Smooth muscle cell (in vitro differentiated cells): Measurements from ENCODE around the gene IFT172. TPM values are rescaled to one million over a fixed set of nuclear protein-coding genes. Genes with fewer than 3 reads are reported as not detected.
"Not testable (repeated sequence)": the region's sequence is repeated elsewhere in the genome, so short reads cannot be mapped to it uniquely, and the experiment has no call there.

Source experiments
- DNase-seq: peaks from one replicate; lab custom pipeline; 2025; ENCODE audit not compliant: unreplicated experiment; lab: John Stamatoyannopoulos, UW
- H2AFZ ChIP-seq: fragments of 200-600 bp; sonication (generic); 2 replicates; pipeline ENCODE4 v1.6.0; 2016; ENCODE audit warnings: antibody characterized with exemption, low read depth, mild to moderate bottlenecking
- H3F3A ChIP-seq: fragments of 200-600 bp; sonication (generic); 2 replicates; pipeline ENCODE4 v1.6.0; 2017; ENCODE audit warnings: antibody characterized with exemption, low read depth
- H3K27ac ChIP-seq: fragments of 200-600 bp; sonication (generic); 2 replicates; pipeline ENCODE4 v1.5.1; 2016; ENCODE audit warnings: low read depth, mild to moderate bottlenecking
- H3K27me3 ChIP-seq: fragments of 200-600 bp; sonication (generic); 2 replicates; pipeline ENCODE4 v1.6.1; 2016; ENCODE audit warnings: low read depth, mild to moderate bottlenecking
- H3K36me3 ChIP-seq: fragments of 200-600 bp; sonication (generic); 2 replicates; pipeline ENCODE4 v1.5.1; 2016; ENCODE audit warnings: low read depth
- H3K4me1 ChIP-seq: fragments of 200-600 bp; sonication (generic); 2 replicates; pipeline ENCODE4 v1.5.1; 2016; ENCODE audit warnings: low read depth
- H3K4me2 ChIP-seq: fragments of 200-600 bp; sonication (generic); 2 replicates; pipeline ENCODE4 v1.6.0; 2016; ENCODE audit warnings: mild to moderate bottlenecking
- H3K4me3 ChIP-seq: fragments of 200-600 bp; sonication (generic); 2 replicates; pipeline ENCODE4 v1.5.1; 2016; ENCODE audit warnings: mild to moderate bottlenecking
- H3K79me2 ChIP-seq: fragments of 200-600 bp; sonication (generic); 2 replicates; pipeline ENCODE4 v1.6.0; 2016; ENCODE audit warnings: low read depth, mild to moderate bottlenecking
- H3K9ac ChIP-seq: fragments of 200-600 bp; sonication (generic); 2 replicates; pipeline ENCODE4 v1.6.0; 2016; ENCODE audit warnings: low read depth
- H3K9me3 ChIP-seq: fragments of 200-600 bp; sonication (generic); replicated peaks from 2 replicates; pipeline ENCODE4 v1.5.1; 2016; ENCODE audit warnings: low read depth
- H4K20me1 ChIP-seq: fragments of 200-600 bp; sonication (generic); 2 replicates; pipeline ENCODE4 v1.6.0; 2016; ENCODE audit warnings: low read depth
- WGBS: methylation state at CpG from one replicate; pipeline ENCODE4 v1.1.7; 2016; ENCODE audit warnings: low lambda C conversion rate; 5-methylcytosine and 5-hydroxymethylcytosine counted together
- polyA plus RNA-seq: library from polyadenylated mRNA; unstranded; fragments of >200 nt; fragmentation: Nextera tagmentation; extraction: Ambion mirVana; gene quantifications from 2 replicates; pipeline ENCODE4 v1.2.1, GENCODE V29; 2016
- total RNA-seq: library from RNA; depleted of rRNA; stranded (reverse); fragments of >200 nt; gene quantifications from 2 replicates; pipeline ENCODE4 v1.2.3, GENCODE V29; 2014
- TF ChIP-seq, protein P1 (sequence below): fragments of 200-600 bp; sonication (generic); IDR thresholded peaks from 2 replicates; pipeline ENCODE4 v1.5.1; 2017; ENCODE audit warnings: borderline replicate concordance, mild to moderate bottlenecking, antibody characterized with exemption; ENCODE audit not compliant: insufficient read depth, poor library complexity, severe bottlenecking

The IFT172 gene
- total and polyA plus RNA-seq, 2 experiments from 2014 or later: 12.5 to 26.3 TPM

DNA sequence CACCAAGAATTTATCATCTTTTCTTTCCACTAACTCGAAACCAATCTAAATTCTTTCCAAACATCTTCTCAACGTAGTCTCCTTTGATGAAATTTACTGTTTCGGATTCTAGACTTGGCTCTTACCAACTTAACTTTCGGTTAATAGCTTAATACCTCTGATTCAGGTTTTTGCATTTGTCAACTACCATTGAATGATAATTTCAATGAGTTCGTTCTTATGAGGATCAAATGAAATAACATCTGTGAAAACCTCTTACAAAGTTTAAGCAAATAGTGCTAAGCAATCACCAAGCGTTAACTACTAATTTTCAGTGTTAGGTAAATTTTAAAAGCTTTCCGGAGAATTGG, 61.7 kb downstream of the IFT172 start:
- peaks cover 32% of the 10 kb centered on the region for H3K79me2 ChIP-seq
- peaks cover 8% of the 10 kb centered on the region for H3F3A ChIP-seq
- H3K9ac ChIP-seq: peak overlapping the region; percentile 94
- peaks cover 21% of the 10 kb centered on the region for H3K4me1 ChIP-seq
- peak overlapping the region; percentile 92 for H3K4me3 ChIP-seq
- WGBS: 18% methylated on average over 7 of the region's 7 CpGs
- peak overlapping the region; percentile 92 for H3K4me2 ChIP-seq
- TF ChIP-seq, protein P1, sequence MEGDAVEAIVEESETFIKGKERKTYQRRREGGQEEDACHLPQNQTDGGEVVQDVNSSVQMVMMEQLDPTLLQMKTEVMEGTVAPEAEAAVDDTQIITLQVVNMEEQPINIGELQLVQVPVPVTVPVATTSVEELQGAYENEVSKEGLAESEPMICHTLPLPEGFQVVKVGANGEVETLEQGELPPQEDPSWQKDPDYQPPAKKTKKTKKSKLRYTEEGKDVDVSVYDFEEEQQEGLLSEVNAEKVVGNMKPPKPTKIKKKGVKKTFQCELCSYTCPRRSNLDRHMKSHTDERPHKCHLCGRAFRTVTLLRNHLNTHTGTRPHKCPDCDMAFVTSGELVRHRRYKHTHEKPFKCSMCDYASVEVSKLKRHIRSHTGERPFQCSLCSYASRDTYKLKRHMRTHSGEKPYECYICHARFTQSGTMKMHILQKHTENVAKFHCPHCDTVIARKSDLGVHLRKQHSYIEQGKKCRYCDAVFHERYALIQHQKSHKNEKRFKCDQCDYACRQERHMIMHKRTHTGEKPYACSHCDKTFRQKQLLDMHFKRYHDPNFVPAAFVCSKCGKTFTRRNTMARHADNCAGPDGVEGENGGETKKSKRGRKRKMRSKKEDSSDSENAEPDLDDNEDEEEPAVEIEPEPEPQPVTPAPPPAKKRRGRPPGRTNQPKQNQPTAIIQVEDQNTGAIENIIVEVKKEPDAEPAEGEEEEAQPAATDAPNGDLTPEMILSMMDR: no peak
- H3K9me3 ChIP-seq: no peaks in the 10 kb centered on the region
- H4K20me1 ChIP-seq: peaks cover 38% of the 10 kb centered on the region
- H3K36me3 ChIP-seq: no peaks in the 10 kb centered on the region
- H3K27me3 ChIP-seq: no peaks in the 10 kb centered on the region
- peak overlapping the region; percentile 96 for H2AFZ ChIP-seq
- peak overlapping the region; percentile 92 for H3K27ac ChIP-seq
- no peak for DNase-seq

DNA sequence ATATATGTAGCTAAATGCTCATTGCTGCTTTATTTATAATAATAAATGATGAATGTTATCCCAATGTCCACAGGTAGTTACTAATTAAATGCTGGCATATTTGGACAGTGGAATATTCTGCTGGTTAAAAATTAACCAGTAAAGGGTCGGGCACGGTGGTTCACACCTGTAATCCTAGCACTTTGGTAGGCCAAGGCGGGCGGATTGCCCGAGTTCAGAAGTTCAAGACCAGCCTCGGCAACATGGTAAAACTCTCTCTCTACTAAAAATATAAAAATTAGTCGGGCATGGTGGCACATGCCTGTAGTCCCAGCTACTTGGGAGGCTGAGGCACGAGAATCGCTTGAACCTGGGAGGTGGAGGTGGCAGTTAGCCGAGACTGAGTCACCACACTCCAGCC, 64.5 kb downstream of the IFT172 start:
- Histone ChIP-seq H3K4me1 (peaks cover 12% of the 10 kb centered on the region), H4K20me1 (peaks cover 10% of the 10 kb centered on the region)
- not testable (repeated sequence) for DNase-seq, H3F3A ChIP-seq, H3K4me2 ChIP-seq, H3K9ac ChIP-seq, H3K27ac ChIP-seq, H2AFZ ChIP-seq, H3K79me2 ChIP-seq, H3K36me3 ChIP-seq, H3K4me3 ChIP-seq, H3K27me3 ChIP-seq, H3K9me3 ChIP-seq
- WGBS: 95% methylated on average over 10 of the region's 10 CpGs

DNA sequence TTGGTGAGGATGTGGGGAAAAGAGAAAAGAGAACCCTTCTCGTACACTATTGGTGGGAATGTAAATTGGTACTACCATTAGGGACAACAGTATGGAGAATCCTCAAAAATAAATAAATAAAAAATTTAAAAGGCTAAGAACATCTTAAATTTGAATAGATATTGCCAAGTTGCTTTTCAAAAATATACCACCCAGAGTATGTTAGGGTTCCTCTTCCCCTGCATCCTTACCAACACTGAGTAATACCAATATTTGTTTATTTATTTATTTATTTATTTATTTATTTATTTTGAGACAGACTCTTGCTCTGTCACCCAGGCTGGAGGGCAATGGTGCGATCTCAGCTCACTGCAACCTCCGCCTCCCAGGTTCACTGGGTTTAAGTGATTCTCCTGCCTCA, 66.6 kb downstream of the IFT172 start:
- TF ChIP-seq, protein P1: no peak
- no peak overlapping the region for H3K9ac ChIP-seq
- H3K4me2 ChIP-seq: no peak overlapping the region
- H3K79me2 ChIP-seq: no peaks in the 10 kb centered on the region
- no peaks in the 10 kb centered on the region for H3F3A ChIP-seq
- H3K27me3 ChIP-seq: no peaks in the 10 kb centered on the region
- WGBS: 92% methylated on average over 3 of the region's 3 CpGs
- no peaks in the 10 kb centered on the region for H3K36me3 ChIP-seq
- no peak overlapping the region for H2AFZ ChIP-seq
- peaks cover 7% of the 10 kb centered on the region for H3K4me1 ChIP-seq
- no peak overlapping the region for H3K27ac ChIP-seq
- H4K20me1 ChIP-seq: no peaks in the 10 kb centered on the region
- no peak for DNase-seq
- H3K9me3 ChIP-seq: no peaks in the 10 kb centered on the region
- no peak overlapping the region for H3K4me3 ChIP-seq

DNA sequence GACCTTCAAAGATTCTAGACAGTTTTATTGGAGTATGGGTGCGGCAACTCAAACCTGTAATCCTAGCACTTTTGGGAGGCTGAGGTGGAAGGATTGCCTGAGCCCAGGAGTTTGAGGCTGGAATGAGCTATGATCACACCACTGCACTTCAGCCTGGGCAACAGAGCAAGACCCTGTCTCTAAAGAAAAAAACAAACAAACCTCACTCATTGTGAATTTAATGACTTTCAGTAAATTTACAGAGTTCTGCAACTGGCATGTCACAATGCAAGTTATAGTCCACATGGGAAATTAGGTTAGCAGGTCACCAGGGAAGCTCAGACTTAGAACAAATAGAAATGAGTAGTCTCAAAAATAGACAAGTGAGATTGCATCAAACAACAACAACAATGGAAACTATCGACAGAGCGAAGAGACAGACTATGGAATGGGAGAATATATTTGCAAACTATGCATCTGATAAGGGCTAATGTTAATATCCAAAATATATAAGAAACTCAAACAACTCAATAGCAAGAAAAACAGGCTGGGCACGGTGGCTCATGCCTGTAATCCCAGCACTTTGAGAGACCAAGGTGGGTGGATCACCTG, 67.8 kb downstream of the IFT172 start:
- Histone ChIP-seq H3K9ac (no peak overlapping the region), H3K27me3 (no peaks in the 10 kb centered on the region), H3K4me1 (no peaks in the 10 kb centered on the region), H3K27ac (no peak overlapping the region), H2AFZ (no peak overlapping the region), H3K4me3 (no peak overlapping the region), H4K20me1 (no peaks in the 10 kb centered on the region), H3K9me3 (no peaks in the 10 kb centered on the region), H3F3A (no peaks in the 10 kb centered on the region), H3K4me2 (no peak overlapping the region), H3K79me2 (no peaks in the 10 kb centered on the region), H3K36me3 (no peaks in the 10 kb centered on the region)
- WGBS: 85% methylated on average over 4 of the region's 4 CpGs
- DNase-seq: no peak
- TF ChIP-seq, protein P1: no peak
